PC-9 (cell line): Measurements from ENCODE around the gene WDCP. TPM values are rescaled to one million over a fixed set of nuclear protein-coding genes. Genes with fewer than 3 reads are reported as not detected.

Experiments used
- BruUV-seq: library from RNA; stranded (reverse); fragments of 400-500 nt; replicated peaks from 2 replicates; lab custom pipeline; 2021; lab: Mats Ljungman, UMichigan
- CTCF ChIA-PET: fragments of 300-600 bp; sonication (Branson Sonifier 250); formaldehyde crosslinking; loops from one replicate; lab custom pipeline; 2022; ENCODE audit warnings: antibody characterized with exemption; lab: Charles Lee
- POLR2A ChIA-PET: fragments of 300-600 bp; sonication (Branson Sonifier 250); formaldehyde crosslinking; loops from one replicate; lab custom pipeline; 2022; ENCODE audit warnings: antibody characterized with exemption; ENCODE audit not compliant: unreplicated experiment; lab: Charles Lee
- DNase-seq, 2 experiments: peaks; one replicate each; pipeline versions ENCODE4 v3.0.0 to v3.0.0-alpha.2; 2015 to 2022; ENCODE audit warnings: mixed read lengths in 1 of 2
- H2AFZ ChIP-seq: fragments of 200-600 bp; sonication (generic); 2 replicates; pipeline ENCODE4 v1.8.1; 2017; ENCODE audit warnings: antibody characterized with exemption
- H3F3A ChIP-seq: fragments of 200-600 bp; sonication (generic); 2 replicates; pipeline ENCODE4 v1.8.1; 2017; ENCODE audit warnings: antibody characterized with exemption, mild to moderate bottlenecking, low read depth; ENCODE audit not compliant: insufficient read depth
- H3K27ac ChIP-seq: fragments of 200-600 bp; sonication (generic); 2 replicates; pipeline ENCODE4 v1.6.1; 2016; ENCODE audit warnings: mixed run types
- H3K27me3 ChIP-seq: fragments of 200-600 bp; sonication (generic); 2 replicates; pipeline ENCODE4 v1.6.1; 2016; ENCODE audit warnings: low read depth, mixed run types; ENCODE audit not compliant: insufficient read depth
- H3K36me3 ChIP-seq: fragments of 200-600 bp; sonication (generic); 2 replicates; pipeline ENCODE4 v1.6.1; 2016; ENCODE audit warnings: low read depth, mixed run types
- H3K4me1 ChIP-seq: fragments of 200-600 bp; sonication (generic); replicated peaks from 2 replicates; pipeline ENCODE4 v1.6.1; 2016; ENCODE audit warnings: mixed run types; ENCODE audit not compliant: insufficient read depth
- H3K4me2 ChIP-seq: fragments of 200-600 bp; sonication (generic); 2 replicates; pipeline ENCODE4 v1.6.1; 2017; ENCODE audit warnings: mixed run types
- H3K4me3 ChIP-seq: fragments of 200-600 bp; sonication (generic); 2 replicates; pipeline ENCODE4 v1.6.1; 2016; ENCODE audit warnings: mixed run types
- H3K79me2 ChIP-seq: fragments of 200-600 bp; sonication (generic); 2 replicates; pipeline ENCODE4 v1.6.1; 2017; ENCODE audit warnings: low read depth, mixed run types
- H3K9me2 ChIP-seq: fragments of 200-600 bp; sonication (generic); 2 replicates; pipeline ENCODE4 v1.8.1; 2017; ENCODE audit warnings: mild to moderate bottlenecking; ENCODE audit not compliant: insufficient read depth
- H3K9me3 ChIP-seq: fragments of 200-600 bp; sonication (generic); 2 replicates; pipeline ENCODE4 v1.8.1; 2016; ENCODE audit warnings: low read depth; ENCODE audit not compliant: insufficient read depth
- H4K20me1 ChIP-seq: fragments of 200-600 bp; sonication (generic); 2 replicates; pipeline ENCODE4 v1.8.1; 2017; ENCODE audit not compliant: insufficient read depth
- CTCF ChIP-seq: fragments of 200-600 bp; sonication (generic); conservative IDR thresholded peaks from 2 replicates; pipeline ENCODE4 v1.6.1; 2017; ENCODE audit warnings: mixed run types, antibody characterized with exemption, mild to moderate bottlenecking, moderate library complexity
- EZH2 ChIP-seq: fragments of 200-600 bp; sonication (generic); IDR thresholded peaks from 2 replicates; pipeline ENCODE4 v1.8.0; 2017; ENCODE audit warnings: antibody characterized with exemption, low read depth
- intact Hi-C: fragments of 100-400 bp; cut with micrococcal nuclease; formaldehyde crosslinking; loops from one replicate; pipeline ENCODE4 v1.10.0; 2022; ENCODE audit not compliant: unreplicated experiment
- total RNA-seq: library from RNA; stranded (reverse); gene quantifications from 2 replicates; pipeline ENCODE4 v1.2.3, GENCODE V29; 2021

The WDCP gene
- total RNA-seq, 1 experiment from 2014 or later: 13.5 TPM

DNA sequence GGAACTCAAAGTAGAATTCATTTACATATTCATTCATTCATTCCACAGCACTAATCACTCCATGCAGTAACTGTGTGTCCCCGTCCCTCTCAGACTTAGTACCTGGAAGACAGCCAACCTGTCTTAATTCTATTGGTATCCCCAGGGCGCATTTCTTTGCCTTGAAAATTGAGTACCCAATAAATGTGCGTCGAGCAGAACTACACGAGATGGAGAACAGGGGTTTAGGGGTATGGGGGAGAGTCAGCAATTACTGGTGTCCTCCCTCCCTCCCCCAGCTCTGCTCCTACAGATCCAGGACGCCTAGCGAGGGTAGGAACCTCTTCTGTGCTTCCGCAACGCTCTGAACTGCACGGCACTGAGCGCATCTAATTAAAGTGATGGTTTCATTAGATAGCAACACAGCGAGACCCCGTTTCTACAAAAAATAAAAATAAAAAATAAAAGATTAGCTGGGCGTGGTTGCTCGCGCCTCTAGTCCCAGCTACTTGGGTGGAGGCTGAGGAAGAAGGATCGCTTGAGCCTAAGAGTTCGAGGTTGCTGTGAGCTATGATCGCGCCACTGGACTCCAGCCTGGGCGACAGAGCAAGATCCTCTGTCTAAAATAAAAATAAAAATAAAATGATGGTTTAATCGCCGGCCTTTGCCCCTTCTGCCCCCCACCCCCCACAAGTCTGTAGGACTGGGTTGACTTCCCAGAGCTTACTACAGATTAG, 1.7 kb upstream of the WDCP start:
- DNase-seq: no peak
- Histone ChIP-seq H3K79me2 (peaks cover 13% of the 10 kb centered on the region; the same call in 1 of the 2 replicates), H2AFZ (peak overlapping the region; percentile 58; the same call in 1 of the 2 replicates), H3K27me3 (peaks cover 10% of the 10 kb centered on the region; the same call in 1 of the 2 replicates), H3K9me3 (no peaks in the 10 kb centered on the region), H3K9me2 (no peaks in the 10 kb centered on the region), H3K27ac (no peak overlapping the region), H3K4me1 (peaks cover 17% of the 10 kb centered on the region; the same call in 1 of the 2 replicates), H3K4me3 (peak overlapping the region; percentile 53; the same call in 1 of the 2 replicates), H3K4me2 (peak overlapping the region; percentile 74), H3K36me3 (no peaks in the 10 kb centered on the region), H3F3A (peaks cover 28% of the 10 kb centered on the region), H4K20me1 (no peaks in the 10 kb centered on the region)
- BruUV-seq: no TSS peak
- intact Hi-C loops: no loop called here
- ChIA-PET CTCF (no interaction called here), POLR2A (no interaction called here)
- TF ChIP-seq CTCF (no peak), EZH2 (no peak)

DNA sequence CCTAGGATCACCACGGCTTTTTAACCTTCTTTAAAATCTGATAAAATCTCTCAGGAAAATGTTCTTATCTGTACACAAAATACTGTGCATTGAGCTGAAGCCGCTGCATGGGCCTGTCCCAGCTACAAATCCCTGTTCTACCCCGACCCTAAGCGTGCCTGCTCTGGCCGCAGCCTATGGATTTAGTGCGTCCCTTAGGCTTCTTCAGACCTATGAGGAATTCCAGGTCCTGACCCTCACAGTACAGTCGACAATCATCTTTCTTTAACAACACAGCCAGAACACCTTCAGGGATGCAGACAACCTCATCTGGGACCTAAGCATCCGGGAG, 477 bp upstream of the WDCP start:
- Histone ChIP-seq H3K36me3 (no peaks in the 10 kb centered on the region), H3K9me2 (no peaks in the 10 kb centered on the region), H3K27ac (no peak overlapping the region), H3K79me2 (peaks cover 13% of the 10 kb centered on the region; the same call in 1 of the 2 replicates), H3F3A (peaks cover 28% of the 10 kb centered on the region), H4K20me1 (no peaks in the 10 kb centered on the region), H3K4me1 (peaks cover 17% of the 10 kb centered on the region; the same call in 1 of the 2 replicates), H2AFZ (peak overlapping the region; percentile 63), H3K9me3 (no peaks in the 10 kb centered on the region), H3K4me2 (peak overlapping the region; percentile 75), H3K27me3 (peaks cover 10% of the 10 kb centered on the region; the same call in 1 of the 2 replicates), H3K4me3 (peak overlapping the region; percentile 73; the same call in 1 of the 2 replicates)
- no TSS peak for BruUV-seq
- no peak for TF ChIP-seq EZH2
- no peak for TF ChIP-seq CTCF
- ChIA-PET POLR2A (interaction anchor here (0.6 to 1.4 kb wide), 7 partner anchors 18 to 171 kb away, joined by 3 to 19 read pairs (median 5); partner anchors contain the start of genes SF3B6 and UBXN2A), CTCF (interaction anchor here (0.6 to 1.1 kb wide), 4 partner anchors 29 to 347 kb away, joined by 3 to 18 read pairs (median 4); partner anchors contain the start of genes SF3B6 and TP53I3)
- DNase-seq: no peak
- intact Hi-C loops: loop anchor here (1.0 to 2.0 kb wide), 2 partner anchors 29 to 33 kb away; partner anchors contain the start of gene SF3B6

DNA sequence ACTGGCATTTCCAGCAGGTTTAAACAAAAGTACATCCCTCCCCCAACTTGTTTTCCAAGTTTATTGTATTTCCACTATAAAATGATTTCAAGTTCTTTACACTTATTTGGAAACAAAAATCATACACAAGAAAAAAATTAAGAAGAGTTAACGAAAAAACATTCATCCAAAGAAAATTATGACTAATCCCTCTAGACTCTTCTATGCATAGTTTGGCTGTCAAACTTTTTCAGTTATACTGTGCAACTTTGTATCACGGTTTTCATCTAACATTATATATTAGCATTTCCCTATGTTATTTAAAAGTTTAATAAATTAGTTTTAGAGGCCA, 627 bp downstream of the WDCP start:
- no TSS peak for BruUV-seq
- peaks cover 10% of the 10 kb centered on the region; the same call in 1 of the 2 replicates for H3K27me3 ChIP-seq
- peaks cover 21% of the 10 kb centered on the region for H3F3A ChIP-seq
- DNase-seq: no peak
- no peaks in the 10 kb centered on the region for H3K9me3 ChIP-seq
- H3K36me3 ChIP-seq: no peaks in the 10 kb centered on the region
- peaks cover 13% of the 10 kb centered on the region; the same call in 1 of the 2 replicates for H3K79me2 ChIP-seq
- H3K9me2 ChIP-seq: no peaks in the 10 kb centered on the region
- peaks cover 17% of the 10 kb centered on the region; the same call in 1 of the 2 replicates for H3K4me1 ChIP-seq
- CTCF ChIA-PET: no interaction called here
- peak overlapping the region; percentile 98 for H2AFZ ChIP-seq
- POLR2A ChIA-PET: interaction anchor here (1.4 kb wide), 1 partner anchor 106 kb away, joined by 3 read pairs; the partner anchor contains the start of gene UBXN2A
- no peak overlapping the region for H3K27ac ChIP-seq
- H3K4me2 ChIP-seq: peak overlapping the region; percentile 75
- peak overlapping the region; percentile 73 for H3K4me3 ChIP-seq
- intact Hi-C loops: loop anchor here (2.0 kb wide), 1 partner anchor 32 kb away; no protein-coding TSS in a partner anchor
- TF ChIP-seq EZH2: no peak
- no peak for TF ChIP-seq CTCF
- H4K20me1 ChIP-seq: no peaks in the 10 kb centered on the region
